HG03103 (cell line): ENCODE measurements around the gene DCBLD2.

Source experiments
- ATAC-seq: cut with Tn5 transposase; IDR thresholded peaks from one replicate; pipeline ENCODE4 v1.9.1; 2021; ENCODE audit warnings: low read depth; ENCODE audit not compliant: unreplicated experiment

DCBLD2 gene

GRCh38 chr3:98901392-98902350 lies at the start of gene DCBLD2:
DCBLD2 (minus strand) TSS chr3:98901695; CDS start chr3:98901326, 369 bp downstream.
- peak; percentile 98 for ATAC-seq

GRCh38 chr3:98945666-98946065 lies 44.2 kb upstream of the DCBLD2 start:
- ATAC-seq = no peak

GRCh38 chr3:98945101-98945524 lies 43.6 kb upstream of the DCBLD2 start:
- ATAC-seq = no peak

- ATAC-seq = no peak
These were observed 28.9 kb upstream of the DCBLD2 start for GRCh38 chr3:98930413-98930812.

GRCh38 chr3:98921957-98922356 lies 20.5 kb upstream of the DCBLD2 start:
- ATAC-seq = no peak

GRCh38 chr3:98920166-98920565 lies 18.7 kb upstream of the DCBLD2 start:
- no peak for ATAC-seq

- ATAC-seq = no peak
These were observed 17.1 kb upstream of the DCBLD2 start for GRCh38 chr3:98918586-98918985.

GRCh38 chr3:98917608-98918007 lies 16.1 kb upstream of the DCBLD2 start:
- ATAC-seq = no peak

GRCh38 chr3:98914210-98915080 lies 12.9 kb upstream of the DCBLD2 start:
- no peak for ATAC-seq

GRCh38 chr3:98912448-98912847 lies 11.0 kb upstream of the DCBLD2 start:
- no peak for ATAC-seq

GRCh38 chr3:98906230-98906629 lies 4.7 kb upstream of the DCBLD2 start:
- ATAC-seq = no peak

- ATAC-seq = no peak
These were observed 2.4 kb upstream of the DCBLD2 start for GRCh38 chr3:98903705-98904481.

- no peak for ATAC-seq
These were observed 1.6 kb upstream of the DCBLD2 start for GRCh38 chr3:98903099-98903498.

- no peak for ATAC-seq
These were observed 851 bp upstream of the DCBLD2 start for GRCh38 chr3:98902351-98902740.

- ATAC-seq = peak; percentile 18
These were observed 440 bp downstream of the DCBLD2 start for GRCh38 chr3:98901119-98901391.

GRCh38 chr3:98900265-98901118 lies 1.0 kb downstream of the DCBLD2 start:
- peak; percentile 1 for ATAC-seq

- no peak for ATAC-seq
These were observed 3.8 kb downstream of the DCBLD2 start for GRCh38 chr3:98897701-98898100.

- no peak for ATAC-seq
These were observed 6.5 kb downstream of the DCBLD2 start for GRCh38 chr3:98894791-98895576.

- no peak for ATAC-seq
These were observed 7.8 kb downstream of the DCBLD2 start for GRCh38 chr3:98893740-98894139.
